NCI-H2171 treated with DMSO at 0.1 percent for 48 hours (cell line): ENCODE data around the gene NXPH1.

Experiments
- DNase-seq: peaks from one replicate; lab custom pipeline; 2025; lab: John Stamatoyannopoulos, UW

Gene NXPH1

DNA sequence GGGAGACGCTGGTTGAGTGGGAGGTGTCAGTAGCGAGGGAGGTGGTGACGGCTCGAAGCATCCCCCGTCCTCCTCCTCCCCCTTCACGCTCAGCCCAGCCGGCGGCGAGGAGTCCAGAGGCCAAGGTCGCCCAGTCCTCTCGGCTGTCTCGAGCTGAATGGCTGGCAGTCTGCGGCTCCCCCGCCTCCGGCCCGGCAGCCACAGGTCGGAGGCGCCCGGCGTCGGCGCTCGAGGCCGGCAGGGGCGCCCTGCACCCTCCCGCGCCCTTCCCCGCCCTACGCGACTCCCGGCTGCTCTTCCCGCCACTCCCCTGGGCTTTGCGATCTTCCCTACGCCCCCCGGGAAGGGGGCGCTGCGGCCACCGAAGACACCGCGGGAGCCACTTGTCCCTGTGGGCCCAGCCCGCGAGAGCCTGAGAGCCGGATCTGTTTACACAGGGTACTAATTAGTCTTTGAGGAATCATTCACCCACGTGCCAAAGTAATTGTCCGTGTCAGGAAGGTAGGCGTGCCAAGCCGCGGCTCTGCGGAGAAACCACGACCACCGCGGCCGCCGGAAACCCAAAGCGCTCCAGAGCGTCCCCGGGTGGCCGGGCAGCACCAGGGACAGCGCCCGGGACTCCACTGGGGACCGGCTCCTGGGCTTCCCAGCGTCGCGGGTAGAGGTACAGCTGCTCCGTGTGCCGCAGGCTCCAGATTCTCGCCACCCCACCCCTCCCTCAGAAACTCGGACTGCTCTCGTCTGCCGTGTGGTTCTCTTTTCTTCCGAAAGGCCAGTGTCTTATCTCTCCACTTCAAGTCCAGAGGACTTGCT is at the start of gene NXPH1:
TSS of gene NXPH1 (plus strand) at position 133 of the 813 bp plus-strand sequence.
- peak; percentile 65 for DNase-seq

DNA sequence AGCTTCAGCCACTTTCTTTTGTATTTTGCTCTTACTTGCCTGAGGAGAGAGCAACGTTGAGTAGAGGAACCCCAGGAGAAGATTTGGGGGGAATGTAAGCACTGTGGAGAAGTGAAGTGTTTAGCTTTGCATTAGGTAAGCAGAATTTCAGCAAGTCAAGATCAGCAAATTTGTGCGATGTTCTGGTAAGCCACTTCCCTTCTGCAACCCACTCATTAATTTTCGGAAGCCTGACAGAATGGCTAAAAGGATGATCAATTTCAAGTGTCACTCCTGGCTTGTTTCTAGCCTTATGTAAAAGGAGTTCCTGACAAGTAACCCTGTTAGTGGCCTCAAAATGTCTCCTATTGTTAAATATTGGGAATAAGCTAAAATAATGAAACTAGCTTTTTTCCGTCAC is 48.5 kb upstream of the NXPH1 start:
- DNase-seq: no peak

- no peak for DNase-seq
Measured at GRCh38 chr7:8386926-8387550, 46.4 kb upstream of the NXPH1 start.

DNA sequence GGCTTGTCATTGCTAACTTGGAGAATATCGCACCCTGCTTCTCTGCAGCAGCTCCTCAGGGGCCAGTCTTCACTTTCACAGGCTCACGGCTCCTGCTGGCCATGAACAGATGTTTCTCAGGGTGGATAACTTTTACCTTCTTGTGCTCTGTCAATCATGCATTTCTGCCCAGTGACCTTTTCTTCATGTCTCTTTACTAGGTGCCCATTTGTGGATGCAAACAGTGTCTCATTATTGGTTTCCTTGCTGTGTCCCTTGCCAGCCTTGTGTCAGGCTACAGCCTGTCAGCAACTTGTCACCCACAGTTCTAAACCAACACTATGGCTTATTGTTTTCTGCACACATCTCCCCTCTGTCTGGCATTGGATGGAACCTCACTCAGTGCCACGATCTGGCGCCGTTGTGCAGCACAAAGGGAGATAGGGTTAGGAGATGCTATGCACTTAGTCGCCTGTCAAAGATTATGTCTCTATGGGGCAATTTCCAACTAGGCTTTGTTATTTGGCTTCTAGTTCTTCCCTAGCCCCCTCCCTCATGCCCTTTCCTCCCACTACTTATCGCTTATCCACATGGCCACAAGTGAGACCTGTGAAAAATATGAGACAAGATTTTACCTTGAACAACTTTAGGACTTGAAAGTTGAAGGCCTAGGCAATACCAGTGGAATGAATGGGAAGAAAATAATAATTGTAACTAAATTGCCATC is 45.7 kb upstream of the NXPH1 start:
- DNase-seq: no peak

- DNase-seq: no peak
Measured at GRCh38 chr7:8388257-8388625, 45.2 kb upstream of the NXPH1 start.

- DNase-seq: peak; percentile 12
Measured at GRCh38 chr7:8389593-8390261, 43.7 kb upstream of the NXPH1 start.

DNA sequence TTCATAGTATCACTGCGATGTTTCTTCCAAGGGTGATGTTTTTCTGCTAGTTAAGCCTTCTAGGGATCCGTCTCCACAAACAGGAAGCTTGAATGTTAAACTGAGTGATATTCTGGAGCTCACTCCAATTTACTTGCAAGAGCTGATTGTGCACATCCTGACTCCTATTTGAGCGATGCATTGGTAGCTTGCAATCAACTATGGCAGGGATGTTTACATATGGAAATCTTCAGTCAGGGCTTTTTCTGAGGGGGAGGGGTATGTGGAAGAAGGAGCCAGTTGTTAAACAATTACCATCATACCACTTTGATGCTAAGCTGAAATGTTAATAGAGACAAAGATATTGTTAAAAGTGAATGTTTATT is 43.2 kb upstream of the NXPH1 start:
- no peak for DNase-seq

- DNase-seq: no peak
Measured at GRCh38 chr7:8391353-8392062, 41.9 kb upstream of the NXPH1 start.

GRCh38 chr7:8396294-8396693 is 37.1 kb upstream of the NXPH1 start:
- DNase-seq: no peak

GRCh38 chr7:8408871-8409270 is 24.5 kb upstream of the NXPH1 start:
- no peak for DNase-seq

DNA sequence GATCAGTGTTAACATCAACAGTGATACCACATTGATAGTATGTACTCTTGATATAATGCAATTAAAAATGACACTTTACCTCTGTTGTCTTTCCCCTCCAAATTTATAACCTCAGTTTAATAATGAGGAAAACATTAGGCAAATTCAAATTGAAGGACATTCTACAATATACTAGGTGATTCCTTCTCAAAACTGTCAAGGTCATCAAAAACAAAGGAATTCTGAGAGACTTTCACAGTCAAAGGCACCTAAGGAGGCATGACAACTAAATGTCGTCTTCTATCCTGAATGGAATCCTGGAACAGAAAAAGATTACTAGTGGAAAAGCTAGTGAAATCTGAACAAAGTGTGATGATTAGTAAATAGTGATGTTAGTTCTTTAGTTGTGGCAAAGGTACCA is 22.3 kb upstream of the NXPH1 start:
- no peak for DNase-seq

DNA sequence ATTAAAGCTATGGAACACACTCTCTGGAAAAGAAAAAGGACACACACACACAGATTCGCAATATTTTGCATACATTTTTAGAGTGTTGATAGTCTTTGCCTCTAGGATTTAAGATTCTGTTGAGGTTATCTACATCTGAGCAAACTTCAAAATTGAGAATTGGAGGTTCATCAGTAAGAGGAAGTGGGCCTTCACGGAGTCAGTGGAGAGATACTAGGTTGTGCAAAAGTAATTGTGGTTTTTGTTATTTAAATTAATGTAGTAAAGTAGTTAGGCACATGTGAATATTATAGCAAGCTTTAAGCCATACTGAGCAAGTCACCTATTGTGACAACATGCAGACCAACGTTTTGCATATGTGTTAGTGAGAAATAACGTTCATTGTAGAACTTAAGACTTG is 19.8 kb upstream of the NXPH1 start:
- DNase-seq: no peak

DNA sequence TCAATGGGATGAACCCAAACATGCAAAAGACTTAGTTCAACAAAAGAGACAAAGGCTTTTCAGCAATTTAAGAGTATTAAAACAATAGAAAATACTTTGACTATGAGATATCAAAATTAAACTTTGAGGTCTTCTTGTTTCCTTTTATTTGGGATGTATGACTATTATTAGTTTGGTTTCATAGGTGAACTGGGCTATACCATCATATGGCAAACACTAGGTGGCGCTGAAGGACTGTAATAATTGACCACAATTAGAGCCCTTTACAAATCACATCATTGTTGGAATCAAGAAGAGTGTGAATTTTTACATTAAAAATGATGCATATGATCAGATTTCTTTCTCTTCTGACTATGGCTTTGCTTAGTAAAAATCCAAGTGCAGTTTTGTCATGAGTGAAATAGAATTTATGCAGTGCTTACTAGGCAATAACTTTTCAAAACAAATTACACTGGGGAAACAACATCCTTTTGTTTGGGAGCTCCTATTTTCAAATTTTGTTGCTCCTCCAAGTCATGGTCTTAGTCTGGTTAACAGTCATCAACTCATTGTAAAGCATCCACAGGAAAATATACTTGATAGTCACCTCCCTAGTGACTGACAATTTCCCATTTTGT is 14.7 kb upstream of the NXPH1 start:
- DNase-seq: peak; percentile 62

DNA sequence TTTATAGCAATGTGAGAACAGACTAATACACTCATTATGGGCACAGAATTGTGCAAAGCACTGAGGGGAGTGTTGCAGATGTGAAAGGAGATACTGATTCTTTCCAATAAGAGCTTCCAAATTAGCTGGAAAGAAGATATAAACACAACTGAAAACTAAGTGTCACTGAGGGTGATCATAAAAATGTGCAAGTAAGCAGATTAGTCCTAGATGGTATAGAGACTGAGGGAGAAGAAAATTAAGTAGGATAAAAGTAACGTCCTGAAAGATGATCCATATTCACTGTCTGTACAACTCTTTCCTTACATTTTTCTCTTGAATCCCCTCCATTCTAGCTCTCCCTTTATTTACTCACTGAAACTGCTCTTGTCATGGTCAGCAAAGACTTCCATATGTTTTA is 11.2 kb upstream of the NXPH1 start:
- no peak for DNase-seq

- no peak for DNase-seq
Measured at GRCh38 chr7:8423057-8423456, 10.4 kb upstream of the NXPH1 start.

DNA sequence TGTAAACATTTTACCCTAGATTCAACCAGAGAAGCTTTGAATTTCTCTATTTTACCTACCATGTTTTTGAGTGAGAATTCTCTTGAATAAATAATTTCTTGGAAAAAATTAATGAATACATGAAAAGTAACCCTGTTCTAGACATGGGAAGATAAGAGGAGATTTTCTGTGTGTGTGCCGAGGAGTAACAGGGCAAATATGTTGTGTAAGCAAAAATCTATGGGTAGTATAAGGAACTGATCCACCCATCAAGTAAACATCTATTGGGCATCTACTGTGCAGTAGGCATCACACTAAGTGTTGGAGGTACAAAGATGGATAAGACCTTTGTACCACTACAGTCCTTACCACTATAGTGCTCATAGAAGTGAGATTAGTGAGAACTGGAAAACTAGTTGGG is 8.2 kb upstream of the NXPH1 start:
- no peak for DNase-seq

GRCh38 chr7:8430643-8431042 is 2.8 kb upstream of the NXPH1 start:
- no peak for DNase-seq

DNA sequence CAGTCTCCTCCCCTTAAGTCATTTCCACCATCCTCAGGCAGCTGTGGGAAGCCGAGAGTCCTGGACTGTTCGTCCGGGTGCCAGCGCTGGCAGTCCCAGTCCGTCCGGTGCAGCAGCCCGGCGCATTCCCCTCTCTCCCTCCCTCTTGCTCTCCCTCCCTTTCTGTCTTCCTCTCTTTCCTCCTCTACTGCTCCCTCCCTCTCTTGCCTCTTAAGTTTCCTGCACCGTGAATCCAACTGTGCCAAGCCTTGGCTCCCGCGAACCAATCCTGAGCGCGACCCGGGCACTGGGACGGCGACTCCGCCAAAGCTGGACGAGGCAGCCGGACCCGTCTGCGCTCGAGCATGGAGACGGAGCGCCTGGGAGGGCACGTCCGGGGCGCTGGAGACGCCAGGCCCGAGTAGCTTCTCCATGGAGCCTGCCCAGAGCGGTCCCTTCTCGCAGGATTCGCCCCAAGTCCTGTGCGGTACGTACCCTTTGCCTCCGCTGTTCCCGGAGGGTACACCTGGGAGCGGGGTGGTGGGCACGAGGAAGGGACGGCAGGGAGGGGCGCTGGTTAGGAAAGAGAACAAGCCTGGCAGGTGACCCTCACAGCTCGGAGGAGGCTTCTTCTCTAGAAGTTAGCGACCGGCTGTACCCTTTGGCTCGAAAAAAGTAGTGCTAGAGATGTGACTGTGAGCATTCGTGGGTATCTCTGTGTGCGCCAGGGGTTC is 1.0 kb downstream of the NXPH1 start:
- no peak for DNase-seq

DNA sequence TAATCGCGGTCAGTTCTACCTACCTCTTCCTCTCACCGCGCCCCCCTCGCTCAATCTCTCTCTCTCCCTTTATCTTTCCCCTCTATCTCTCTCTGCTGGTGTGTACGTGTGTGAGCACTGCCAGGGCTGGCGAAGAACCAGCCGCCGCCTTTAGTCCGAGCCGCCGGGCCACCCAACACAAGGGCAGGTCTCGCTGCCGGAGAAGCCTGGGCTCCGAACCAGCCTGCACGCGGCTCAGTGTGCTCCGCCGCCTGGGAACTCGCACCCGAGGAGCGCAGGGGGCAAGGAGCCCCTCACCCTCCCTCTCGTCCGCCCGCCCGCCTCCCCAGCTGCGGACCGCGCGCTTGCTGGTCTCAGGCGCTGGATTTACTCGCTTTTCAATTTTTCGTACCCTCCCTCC is 1.7 kb downstream of the NXPH1 start:
- DNase-seq: no peak

DNA sequence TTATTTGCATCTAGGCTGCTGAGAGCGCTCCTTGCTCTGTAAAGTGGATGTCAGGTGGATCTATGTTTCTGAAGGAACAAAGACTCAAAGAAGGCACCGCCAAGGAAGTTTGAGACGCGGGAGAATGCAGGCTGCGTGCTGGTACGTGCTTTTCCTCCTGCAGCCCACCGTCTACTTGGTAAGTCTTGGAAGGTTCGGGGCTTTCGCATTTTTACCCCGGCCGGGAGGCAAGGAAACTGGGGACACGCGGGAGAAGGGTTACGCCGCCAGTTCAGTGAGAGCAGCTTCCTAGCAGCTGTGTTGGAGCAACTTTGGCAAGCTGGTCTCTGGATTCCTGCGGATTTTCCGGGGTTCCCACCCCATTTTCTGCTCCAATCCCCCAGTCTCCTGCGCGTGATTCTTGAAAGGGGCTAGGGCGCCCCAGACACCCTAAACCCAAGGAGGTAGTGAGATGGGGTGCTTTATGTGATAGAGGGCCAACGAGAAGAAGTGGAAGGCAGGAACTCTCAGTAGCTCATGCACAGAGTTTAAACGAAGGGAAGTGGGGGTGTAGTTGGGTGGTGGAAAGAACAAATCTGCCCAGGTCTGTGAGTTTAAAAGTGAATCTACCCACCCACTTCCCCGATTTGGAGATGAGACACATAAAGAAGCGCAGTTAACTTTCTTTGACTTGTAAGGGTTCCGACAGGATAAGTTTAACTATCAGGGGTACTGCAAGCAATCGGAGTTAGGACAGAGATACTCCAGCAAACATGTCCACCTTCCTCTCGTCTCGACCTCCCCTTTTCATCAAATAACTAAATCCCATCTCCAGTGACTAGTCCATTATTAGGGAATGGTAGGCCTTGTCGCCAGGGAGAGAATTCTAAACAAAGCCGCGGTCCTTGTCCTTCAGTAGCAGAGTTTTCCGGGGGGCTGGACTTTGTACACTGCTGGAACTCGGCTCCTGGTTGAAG is 2.5 kb downstream of the NXPH1 start:
- no peak for DNase-seq
